Measurements from ENCODE around the gene ARX.

The ARX gene

GRCh38 chrX:24996096-24996709 is 19.6 kb downstream of the ARX start:
- no peak for DNase-seq

- no peak for DNase-seq
Observed at GRCh38 chrX:24993879-24994278, 21.9 kb downstream of the ARX start.

- no peak for DNase-seq
Observed at GRCh38 chrX:24990535-24990934, 25.2 kb downstream of the ARX start.

- DNase-seq, result no peak
Observed at GRCh38 chrX:24988314-24988713, 27.5 kb downstream of the ARX start.

- no peak for DNase-seq
Observed at GRCh38 chrX:24987731-24988130, 28.0 kb downstream of the ARX start.

- DNase-seq, result no peak
Observed at GRCh38 chrX:24985120-24985519, 30.6 kb downstream of the ARX start.

GRCh38 chrX:24983931-24984330 is 31.8 kb downstream of the ARX start:
- DNase-seq, result no peak

GRCh38 chrX:24982306-24982965 is 33.3 kb downstream of the ARX start:
- no peak for DNase-seq

GRCh38 chrX:24981030-24981429 is 34.7 kb downstream of the ARX start:
- no peak for DNase-seq

- no peak for DNase-seq
Observed at GRCh38 chrX:24979081-24979480, 36.7 kb downstream of the ARX start.

- no peak for DNase-seq
Observed at GRCh38 chrX:24969812-24970211, 46.0 kb downstream of the ARX start.

- DNase-seq, result no peak
Observed at GRCh38 chrX:24965372-24965771, 50.4 kb downstream of the ARX start.

- DNase-seq, result no peak
Observed at GRCh38 chrX:24963823-24964222, 51.9 kb downstream of the ARX start.

- DNase-seq, result no peak
Observed at GRCh38 chrX:24961809-24962208, 54.0 kb downstream of the ARX start.

GRCh38 chrX:24956828-24957227 is 58.9 kb downstream of the ARX start:
- DNase-seq, result no peak

GRCh38 chrX:24955372-24955930 is 60.3 kb downstream of the ARX start:
- DNase-seq, result no peak

GRCh38 chrX:24954732-24955131 is 61.0 kb downstream of the ARX start:
- no peak for DNase-seq
